BLaER1 (cell line): ENCODE results near the gene SEC22A.

Experiments used
- H3K27ac ChIP-seq: shearing (Covaris generic); formaldehyde crosslinking; 2 replicates; pipeline ENCODE4 v1.8.1; 2022
- H3K27me3 ChIP-seq: shearing (Covaris generic); formaldehyde crosslinking; 2 replicates; pipeline ENCODE4 v1.8.1; 2022
- H3K36me3 ChIP-seq: shearing (Covaris generic); formaldehyde crosslinking; 2 replicates; pipeline ENCODE4 v1.8.1; 2022
- H3K4me1 ChIP-seq: shearing (Covaris generic); formaldehyde crosslinking; 2 replicates; pipeline ENCODE4 v1.8.1; 2022
- H3K4me2 ChIP-seq: shearing (Covaris generic); formaldehyde crosslinking; 2 replicates; pipeline ENCODE4 v1.8.1; 2022
- H3K4me3 ChIP-seq: shearing (Covaris generic); formaldehyde crosslinking; 2 replicates; pipeline ENCODE4 v1.8.1; 2022
- H3K9ac ChIP-seq: shearing (Covaris generic); formaldehyde crosslinking; 2 replicates; pipeline ENCODE4 v1.8.1; 2022
- H3K9me3 ChIP-seq: shearing (Covaris generic); formaldehyde crosslinking; 2 replicates; pipeline ENCODE4 v1.8.1; 2022
- H4K20me1 ChIP-seq: shearing (Covaris generic); formaldehyde crosslinking; 2 replicates; pipeline ENCODE4 v1.8.1; 2022
- Cebpa-rat ChIP-seq: shearing (Covaris generic); IDR thresholded peaks from 2 replicates; pipeline ENCODE4 v1.8.1; 2022

Gene SEC22A

GRCh38 chr3:123169492-123169929 lies 32.2 kb upstream of the SEC22A start:
- no peak for TF ChIP-seq Cebpa-rat
- no peak overlapping the region for H3K9ac ChIP-seq
- H3K4me1 ChIP-seq = no peaks in the 10 kb centered on the region
- no peaks in the 10 kb centered on the region for H3K36me3 ChIP-seq
- H3K4me2 ChIP-seq = no peak overlapping the region
- H3K9me3 ChIP-seq = peaks cover 7% of the 10 kb centered on the region
- H3K27ac ChIP-seq = no peak overlapping the region
- H4K20me1 ChIP-seq = no peaks in the 10 kb centered on the region
- no peak overlapping the region for H3K4me3 ChIP-seq
- H3K27me3 ChIP-seq = no peaks in the 10 kb centered on the region

- Histone ChIP-seq H3K27ac (no peak overlapping the region), H4K20me1 (no peaks in the 10 kb centered on the region), H3K4me2 (no peak overlapping the region), H3K9ac (no peak overlapping the region), H3K36me3 (no peaks in the 10 kb centered on the region), H3K4me1 (no peaks in the 10 kb centered on the region), H3K9me3 (peaks cover 6% of the 10 kb centered on the region), H3K4me3 (no peak overlapping the region), H3K27me3 (no peaks in the 10 kb centered on the region)
- TF ChIP-seq Cebpa-rat = no peak
These were observed 31.8 kb upstream of the SEC22A start for GRCh38 chr3:123169930-123170329.

DNA sequence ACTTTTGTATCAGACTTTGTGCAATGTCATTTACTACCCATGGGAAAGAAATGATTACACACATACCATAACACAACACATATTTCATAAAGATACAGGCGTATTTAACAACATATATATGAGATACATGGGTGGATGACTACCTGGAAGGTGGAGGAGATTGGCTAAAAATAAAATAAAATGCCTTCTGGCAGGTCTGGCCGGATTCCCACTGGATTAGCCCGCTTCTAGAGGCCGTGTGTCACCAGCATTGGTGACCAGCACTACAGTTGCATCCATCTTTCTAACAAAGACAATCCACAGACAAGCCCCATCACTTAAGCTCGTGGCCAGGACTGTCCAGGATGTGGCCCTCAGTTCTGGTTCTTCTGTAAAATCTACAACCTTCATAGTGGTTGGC lies 21.0 kb upstream of the SEC22A start:
- no peak overlapping the region for H3K27ac ChIP-seq
- no peaks in the 10 kb centered on the region; the same call in 1 of the 2 replicates for H3K9me3 ChIP-seq
- no peak overlapping the region for H3K9ac ChIP-seq
- no peak for TF ChIP-seq Cebpa-rat
- no peak overlapping the region for H3K4me2 ChIP-seq
- no peaks in the 10 kb centered on the region for H4K20me1 ChIP-seq
- no peak overlapping the region for H3K4me3 ChIP-seq
- no peaks in the 10 kb centered on the region for H3K4me1 ChIP-seq
- no peaks in the 10 kb centered on the region for H3K36me3 ChIP-seq
- H3K27me3 ChIP-seq = no peaks in the 10 kb centered on the region

DNA sequence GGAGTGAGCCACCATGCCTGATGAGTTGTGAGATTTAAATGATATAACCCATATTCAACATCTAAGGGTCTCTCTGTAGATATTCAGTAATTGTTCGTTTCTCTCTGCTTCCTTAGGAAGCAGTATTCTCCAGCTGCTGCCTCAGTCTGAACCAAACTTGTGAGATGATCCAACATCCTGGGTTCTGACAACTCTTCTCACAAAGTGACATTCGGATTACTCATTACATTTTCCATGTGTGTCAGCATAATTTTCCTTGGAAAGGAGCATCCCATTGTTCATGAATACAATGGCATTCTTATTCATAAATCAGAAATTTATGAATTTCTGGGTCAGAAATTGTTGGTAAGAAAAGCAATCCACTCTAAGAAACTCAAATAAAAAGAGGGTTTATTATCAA lies 15.0 kb upstream of the SEC22A start:
- Histone ChIP-seq H3K9me3 (no peaks in the 10 kb centered on the region; the same call in 1 of the 2 replicates), H3K9ac (no peak overlapping the region), H3K4me1 (no peaks in the 10 kb centered on the region), H4K20me1 (no peaks in the 10 kb centered on the region), H3K27ac (no peak overlapping the region), H3K4me3 (no peak overlapping the region), H3K4me2 (no peak overlapping the region), H3K27me3 (no peaks in the 10 kb centered on the region), H3K36me3 (no peaks in the 10 kb centered on the region)
- TF ChIP-seq Cebpa-rat = no peak

DNA sequence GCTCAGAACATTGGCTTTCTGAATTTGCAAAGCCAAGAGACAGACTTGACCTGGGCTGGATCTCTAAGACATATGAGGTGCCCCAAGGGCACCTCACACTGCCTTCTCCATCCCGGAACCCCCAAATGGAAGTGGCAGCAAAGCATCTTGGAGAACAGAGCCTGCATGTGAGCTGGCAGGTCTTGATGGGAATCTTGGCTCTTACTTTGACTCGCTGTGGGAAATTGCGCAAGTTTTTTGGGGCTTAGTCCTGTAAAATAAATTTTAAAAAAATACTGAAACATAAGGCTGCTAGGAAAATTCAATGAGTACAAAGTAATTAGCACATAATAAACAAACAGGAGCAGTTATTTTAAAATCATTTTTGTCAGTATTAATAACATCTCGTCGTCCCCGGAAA lies 13.7 kb upstream of the SEC22A start:
- H3K36me3 ChIP-seq = no peaks in the 10 kb centered on the region
- no peaks in the 10 kb centered on the region for H4K20me1 ChIP-seq
- peak; percentile 45; the same call in 1 of the 2 replicates for TF ChIP-seq Cebpa-rat
- no peaks in the 10 kb centered on the region for H3K9me3 ChIP-seq
- no peak overlapping the region for H3K9ac ChIP-seq
- no peaks in the 10 kb centered on the region for H3K27me3 ChIP-seq
- no peak overlapping the region for H3K27ac ChIP-seq
- no peak overlapping the region for H3K4me3 ChIP-seq
- no peaks in the 10 kb centered on the region for H3K4me1 ChIP-seq
- no peak overlapping the region for H3K4me2 ChIP-seq

DNA sequence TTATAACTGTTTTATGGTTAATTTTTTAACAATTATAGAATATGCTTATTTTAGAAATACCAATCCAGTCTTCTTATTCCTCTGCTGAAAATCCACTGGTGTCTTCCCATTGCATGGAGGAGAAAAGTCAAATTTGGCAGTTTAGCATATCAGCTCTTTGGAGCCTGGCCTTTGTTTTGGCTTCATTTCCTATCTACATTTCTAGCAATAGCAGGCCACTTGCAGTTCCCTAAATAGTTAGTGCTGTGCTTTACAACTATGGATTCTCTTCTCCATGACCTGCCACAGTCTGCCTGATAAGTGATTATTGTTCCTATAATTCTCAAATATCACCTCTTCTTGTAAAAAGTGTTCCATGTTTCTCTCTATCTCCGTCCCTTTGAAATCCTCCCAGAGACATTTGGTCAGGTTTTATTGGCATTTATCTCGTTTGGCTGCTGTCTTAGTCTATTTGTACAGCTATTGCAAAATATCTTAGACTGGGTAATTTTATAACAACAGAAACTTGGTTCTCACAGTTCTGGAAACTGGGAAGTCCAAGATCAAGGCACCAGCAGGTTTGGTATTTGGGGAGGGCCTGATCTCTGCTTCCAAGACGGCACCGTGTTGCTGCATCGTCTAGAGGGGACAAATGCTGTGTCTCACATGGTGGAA lies 8.2 kb upstream of the SEC22A start:
- Histone ChIP-seq H4K20me1 (no peaks in the 10 kb centered on the region), H3K4me2 (no peak overlapping the region), H3K27me3 (no peaks in the 10 kb centered on the region), H3K36me3 (no peaks in the 10 kb centered on the region), H3K4me3 (no peak overlapping the region), H3K9me3 (peaks cover 13% of the 10 kb centered on the region; the same call in 1 of the 2 replicates), H3K9ac (no peak overlapping the region), H3K27ac (no peak overlapping the region), H3K4me1 (no peaks in the 10 kb centered on the region)
- TF ChIP-seq Cebpa-rat = no peak

DNA sequence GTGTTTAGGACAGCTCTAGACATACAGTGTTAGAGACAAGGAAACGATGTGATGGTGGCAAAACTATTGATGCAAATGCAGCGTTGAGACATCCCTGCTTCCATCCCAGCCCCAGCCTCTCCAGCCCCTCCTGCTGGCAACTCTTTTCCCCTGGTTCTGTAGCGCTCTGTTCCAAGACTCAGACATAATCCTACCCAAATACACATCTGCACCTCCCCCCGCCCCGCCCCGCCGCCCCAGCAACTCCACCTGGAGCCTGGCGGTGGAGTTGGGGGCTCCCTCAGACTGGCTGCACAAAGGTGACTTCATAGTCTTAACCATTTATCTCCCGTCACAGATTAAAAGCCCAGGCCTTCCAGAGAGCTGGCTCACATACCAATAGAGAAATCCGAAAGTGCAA lies 7.2 kb upstream of the SEC22A start:
- no peak overlapping the region for H3K9ac ChIP-seq
- H3K27me3 ChIP-seq = no peaks in the 10 kb centered on the region
- no peak overlapping the region for H3K4me2 ChIP-seq
- H3K9me3 ChIP-seq = peaks cover 13% of the 10 kb centered on the region; the same call in 1 of the 2 replicates
- no peak overlapping the region for H3K27ac ChIP-seq
- no peaks in the 10 kb centered on the region for H3K36me3 ChIP-seq
- TF ChIP-seq Cebpa-rat = no peak
- no peaks in the 10 kb centered on the region for H3K4me1 ChIP-seq
- no peak overlapping the region for H3K4me3 ChIP-seq
- H4K20me1 ChIP-seq = no peaks in the 10 kb centered on the region

- Histone ChIP-seq H3K4me3 (no peak overlapping the region), H3K27ac (no peak overlapping the region), H3K27me3 (no peaks in the 10 kb centered on the region), H3K9ac (no peak overlapping the region), H3K4me2 (no peak overlapping the region), H3K4me1 (peaks cover 16% of the 10 kb centered on the region), H3K36me3 (no peaks in the 10 kb centered on the region), H4K20me1 (no peaks in the 10 kb centered on the region; the same call in 1 of the 2 replicates), H3K9me3 (peaks cover 13% of the 10 kb centered on the region; the same call in 1 of the 2 replicates)
- no peak for TF ChIP-seq Cebpa-rat
These were observed 3.4 kb upstream of the SEC22A start for GRCh38 chr3:123198372-123198771.

DNA sequence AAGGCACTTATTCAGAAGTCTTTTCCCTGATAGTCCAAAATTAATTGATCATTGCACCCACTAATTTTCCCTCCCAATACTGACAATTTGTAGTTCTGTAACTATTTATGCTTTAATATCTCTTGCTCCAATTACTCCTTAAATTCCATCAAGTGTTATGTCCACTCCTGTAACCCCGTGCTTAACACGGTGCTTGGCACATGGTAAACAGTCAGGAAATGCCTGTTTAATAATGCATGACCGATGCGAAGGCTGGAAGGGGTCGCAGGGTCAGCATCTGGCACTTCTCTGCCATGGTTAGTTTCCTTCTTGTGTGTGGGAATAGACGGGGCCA lies 553 bp upstream of the SEC22A start:
- Histone ChIP-seq H3K9ac (peak overlapping the region; percentile 85), H4K20me1 (peaks cover 19% of the 10 kb centered on the region), H3K27ac (peak overlapping the region; percentile 80), H3K4me1 (peaks cover 16% of the 10 kb centered on the region), H3K27me3 (no peaks in the 10 kb centered on the region), H3K4me2 (peak overlapping the region; percentile 97), H3K36me3 (no peaks in the 10 kb centered on the region), H3K4me3 (peak overlapping the region; percentile 95), H3K9me3 (peaks cover 13% of the 10 kb centered on the region; the same call in 1 of the 2 replicates)
- TF ChIP-seq Cebpa-rat = no peak

- peak overlapping the region; percentile 85 for H3K9ac ChIP-seq
- peak overlapping the region; percentile 80 for H3K27ac ChIP-seq
- H3K9me3 ChIP-seq = peaks cover 11% of the 10 kb centered on the region; the same call in 1 of the 2 replicates
- no peaks in the 10 kb centered on the region for H3K36me3 ChIP-seq
- TF ChIP-seq Cebpa-rat = no peak
- peaks cover 16% of the 10 kb centered on the region for H3K4me1 ChIP-seq
- H3K4me2 ChIP-seq = peak overlapping the region; percentile 97
- peaks cover 22% of the 10 kb centered on the region for H4K20me1 ChIP-seq
- peak overlapping the region; percentile 95 for H3K4me3 ChIP-seq
- H3K27me3 ChIP-seq = no peaks in the 10 kb centered on the region
These were observed 708 bp downstream of the SEC22A start for GRCh38 chr3:123202451-123202850.
